Measurements from ENCODE around the gene DDR1. TPM values are rescaled to one million over a fixed set of nuclear protein-coding genes. Genes with fewer than 3 reads are reported as not detected.
A peak's percentile ranks its signal among the peaks of the same experiment; 100 is the strongest.

The DDR1 gene
- total RNA-seq, 1 experiment from 2014 or later = 258 TPM

DNA sequence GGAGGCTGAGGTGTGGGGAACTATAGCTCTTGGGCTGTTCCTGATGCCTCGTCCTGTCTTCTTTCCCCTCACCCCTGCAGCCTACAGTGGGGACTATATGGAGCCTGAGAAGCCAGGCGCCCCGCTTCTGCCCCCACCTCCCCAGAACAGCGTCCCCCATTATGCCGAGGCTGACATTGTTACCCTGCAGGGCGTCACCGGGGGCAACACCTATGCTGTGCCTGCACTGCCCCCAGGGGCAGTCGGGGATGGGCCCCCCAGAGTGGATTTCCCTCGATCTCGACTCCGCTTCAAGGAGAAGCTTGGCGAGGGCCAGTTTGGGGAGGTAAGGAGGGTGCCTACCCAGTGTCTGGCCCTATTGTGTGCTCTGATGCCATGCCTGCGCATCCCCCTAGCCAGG is 12.2 kb downstream of the DDR1 start:
- H4K20me1 ChIP-seq (ENCODE audit: control insufficient read depth, insufficient read depth, insufficient read length) = no peaks in the 10 kb centered on the region
- no peaks in the 10 kb centered on the region for H3K79me1 ChIP-seq (ENCODE audit: insufficient read depth, low read depth, low read length, poor library complexity, severe bottlenecking)
- no peak overlapping the region for H3K14ac ChIP-seq (ENCODE audit: insufficient read depth, low read length)
- no peaks in the 10 kb centered on the region for H3K79me2 ChIP-seq (ENCODE audit: insufficient read depth, low read length)
- H3K27me3 ChIP-seq (ENCODE audit: insufficient read depth, low read length) = no peaks in the 10 kb centered on the region
- peaks cover 46 to 79% (median 75%) of the 10 kb centered on the region in 3 experiments for H3K36me3 Mint-ChIP-seq (ENCODE audit: insufficient read depth in 1 of 3, low read depth in 3 of 3)
- H3K27ac ChIP-seq (ENCODE audit: insufficient read length, low read depth, low read length) = no peak overlapping the region
- H3K9me3 Mint-ChIP-seq = no peaks in the 10 kb centered on the region
- no peak overlapping the region for H2BK20ac ChIP-seq (ENCODE audit: low read depth, low read length, poor library complexity, severe bottlenecking)
- no peak overlapping the region for H3K23ac ChIP-seq (ENCODE audit: insufficient read length, low read depth, low read length)
- H3T11ph ChIP-seq (ENCODE audit: low read length) = no peak overlapping the region
- H2BK5ac ChIP-seq (ENCODE audit: insufficient read length, low read length) = no peak overlapping the region
- H3K9me3 ChIP-seq (ENCODE audit: control insufficient read depth, low read depth, low read length) = no peaks in the 10 kb centered on the region
- H2BK120ac ChIP-seq (ENCODE audit: low read depth, low read length, poor library complexity, severe bottlenecking) = no peak overlapping the region
- no peak for DNase-seq
- H3K23me2 ChIP-seq (ENCODE audit: insufficient read length, low read depth, low read length, poor library complexity, severe bottlenecking) = no peaks in the 10 kb centered on the region
- no peak overlapping the region for H2BK12ac ChIP-seq (ENCODE audit: insufficient read length, low read depth, low read length)
- H3K18ac ChIP-seq (ENCODE audit: insufficient read length, low read depth, low read length) = no peak overlapping the region
- H3K4me1 ChIP-seq (ENCODE audit: insufficient read depth, low read length) = no peaks in the 10 kb centered on the region
- H4K5ac ChIP-seq (ENCODE audit: insufficient read length, low read depth, low read length) = no peak overlapping the region
- no peak overlapping the region for H4K8ac ChIP-seq (replicated peaks; ENCODE audit: insufficient read length, low read depth, low read length)
- no peak overlapping the region for H2AK5ac ChIP-seq (ENCODE audit: insufficient read length, low read length)
- no peak overlapping the region for H3K4me3 Mint-ChIP-seq
- peak overlapping the region in 1 of 3 experiments; percentile 71; a peak in 1 of 7 replicates for H3K27ac Mint-ChIP-seq
- peaks cover 9 to 15% of the 10 kb centered on the region in 2 experiments for H3K4me1 Mint-ChIP-seq
- no peak overlapping the region for H3K56ac ChIP-seq (ENCODE audit: insufficient read length, low read depth, low read length)
- H3K9ac ChIP-seq (ENCODE audit: extremely low read depth, insufficient read length, low read length) = no peak overlapping the region
- no peak overlapping the region for H4K91ac ChIP-seq (ENCODE audit: insufficient read length, low read depth, low read length)
- no peak overlapping the region for H2AFZ ChIP-seq (ENCODE audit: low read length)
- H3K27me3 Mint-ChIP-seq (ENCODE audit: low read depth) = no peaks in the 10 kb centered on the region
- H3K4ac ChIP-seq (ENCODE audit: low read depth, low read length) = no peak overlapping the region
- no CpG with 5 or more reads among the region's 13 CpGs for whole genome bisulfite sequencing (ENCODE audit: extremely low coverage, insufficient read length, low lambda C conversion rate)
- TF ChIP-seq, protein P1, sequence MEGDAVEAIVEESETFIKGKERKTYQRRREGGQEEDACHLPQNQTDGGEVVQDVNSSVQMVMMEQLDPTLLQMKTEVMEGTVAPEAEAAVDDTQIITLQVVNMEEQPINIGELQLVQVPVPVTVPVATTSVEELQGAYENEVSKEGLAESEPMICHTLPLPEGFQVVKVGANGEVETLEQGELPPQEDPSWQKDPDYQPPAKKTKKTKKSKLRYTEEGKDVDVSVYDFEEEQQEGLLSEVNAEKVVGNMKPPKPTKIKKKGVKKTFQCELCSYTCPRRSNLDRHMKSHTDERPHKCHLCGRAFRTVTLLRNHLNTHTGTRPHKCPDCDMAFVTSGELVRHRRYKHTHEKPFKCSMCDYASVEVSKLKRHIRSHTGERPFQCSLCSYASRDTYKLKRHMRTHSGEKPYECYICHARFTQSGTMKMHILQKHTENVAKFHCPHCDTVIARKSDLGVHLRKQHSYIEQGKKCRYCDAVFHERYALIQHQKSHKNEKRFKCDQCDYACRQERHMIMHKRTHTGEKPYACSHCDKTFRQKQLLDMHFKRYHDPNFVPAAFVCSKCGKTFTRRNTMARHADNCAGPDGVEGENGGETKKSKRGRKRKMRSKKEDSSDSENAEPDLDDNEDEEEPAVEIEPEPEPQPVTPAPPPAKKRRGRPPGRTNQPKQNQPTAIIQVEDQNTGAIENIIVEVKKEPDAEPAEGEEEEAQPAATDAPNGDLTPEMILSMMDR (conservative IDR thresholded peaks at IDR 0.05) = no peak
- no peak overlapping the region for H3K4me2 ChIP-seq (ENCODE audit: insufficient read depth, insufficient read length, low read length)
- H2BK15ac ChIP-seq (ENCODE audit: low read depth, low read length) = no peak overlapping the region

All from H9 (cell line).